ENCODE results near the gene RNF111.
"Not testable (repeated sequence)": the region's sequence is repeated elsewhere in the genome, so short reads cannot be mapped to it uniquely, and the experiment has no call there.

RNF111 gene

DNA sequence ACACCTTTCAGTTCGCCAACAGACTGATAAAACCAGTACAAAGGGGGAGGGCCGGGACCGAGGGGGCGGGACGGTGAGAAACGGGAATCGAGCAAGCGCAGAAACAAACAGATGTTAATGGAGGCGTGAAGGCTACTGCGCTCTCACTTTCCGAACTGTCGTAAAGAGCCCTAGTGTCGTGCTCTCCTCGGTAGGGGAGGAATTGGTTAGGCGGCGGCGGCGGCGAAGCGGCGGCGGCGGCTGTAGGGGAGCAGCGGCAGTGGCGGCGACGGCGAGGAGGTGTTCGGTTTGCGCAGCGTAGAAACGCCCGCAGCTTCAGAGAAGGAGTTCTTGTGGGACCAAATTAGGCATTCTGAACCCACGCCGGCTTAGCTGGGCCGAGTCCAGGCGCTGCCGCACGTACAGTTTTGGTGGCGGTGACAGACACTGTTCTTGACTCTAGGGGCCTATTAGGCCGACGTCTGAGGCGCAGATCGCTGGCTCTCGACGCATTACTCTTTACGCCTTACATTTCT lies at the start of gene RNF111:
Gene RNF111, plus strand, starts transcription at position 173 of the 515 bp plus-strand sequence. CDS start 43,160 bp downstream, outside the sequence.
- DNase-seq, result peak; percentile 91

DNA sequence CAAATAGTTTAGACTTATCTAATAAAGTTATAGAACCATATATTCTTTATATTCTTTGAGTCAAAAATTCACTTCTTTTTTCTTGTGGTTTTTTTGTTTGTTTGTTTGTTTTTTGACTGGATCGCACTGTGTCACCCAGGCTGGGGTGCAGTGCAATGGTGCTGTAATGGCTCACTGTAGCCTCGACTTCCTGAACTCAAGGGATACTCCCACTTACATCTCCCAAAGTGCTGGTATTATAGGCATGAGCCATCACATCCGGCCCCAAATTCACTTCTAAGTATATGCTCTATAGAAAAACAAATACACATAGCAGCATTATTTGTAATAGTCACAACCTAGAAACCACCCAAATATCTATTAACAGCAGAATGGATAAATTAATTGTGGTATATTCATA lies 40.3 kb upstream of the RNF111 start:
- DNase-seq, result no peak

DNA sequence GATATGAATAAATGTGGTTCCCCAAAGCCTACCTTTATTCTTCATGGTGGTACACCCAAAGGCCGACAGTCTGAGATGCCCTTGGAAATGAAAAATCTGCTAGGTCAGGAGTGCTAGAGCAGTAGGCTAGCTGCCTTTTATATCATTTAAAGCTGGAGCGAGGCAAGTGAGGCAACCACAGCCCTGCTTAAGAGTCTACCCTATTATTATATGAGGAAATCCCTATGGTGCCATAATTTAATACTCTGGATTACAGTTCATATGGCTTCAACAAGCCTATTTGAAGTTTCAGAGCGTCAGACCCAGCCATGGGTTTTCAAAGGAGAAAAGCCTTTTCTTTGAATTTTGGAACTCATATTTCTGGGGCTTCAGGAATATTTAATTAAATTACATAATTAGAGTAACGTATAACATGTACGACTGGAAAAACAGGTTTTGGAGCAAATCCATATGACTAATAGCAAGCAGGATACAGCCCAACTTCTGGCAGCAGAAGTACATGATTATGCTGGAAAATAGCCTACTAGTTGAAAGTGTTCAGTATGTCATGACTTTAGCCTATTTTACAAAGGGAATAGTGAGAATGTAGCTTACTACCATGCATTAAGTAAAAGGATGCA lies 36.0 kb upstream of the RNF111 start:
- no peak for DNase-seq

DNA sequence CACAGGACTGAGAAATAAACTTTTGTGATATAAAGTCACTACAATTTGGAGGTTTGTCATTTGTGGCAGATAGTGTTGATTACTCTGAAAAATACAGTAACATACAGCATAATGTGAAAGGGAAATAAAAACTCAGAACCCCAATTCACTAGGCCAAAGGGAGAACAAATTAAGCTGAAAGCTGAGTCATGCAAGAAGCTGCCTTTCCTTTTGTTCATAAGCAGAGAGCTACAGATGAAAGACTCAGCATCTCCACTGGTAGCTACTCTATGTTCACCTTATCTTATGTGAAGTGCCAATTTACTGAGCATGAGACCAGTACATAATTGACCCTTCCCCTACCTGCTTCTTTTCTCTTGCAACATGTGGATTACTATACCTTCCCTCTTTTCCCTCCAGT lies 34.7 kb upstream of the RNF111 start:
- no peak for DNase-seq

DNA sequence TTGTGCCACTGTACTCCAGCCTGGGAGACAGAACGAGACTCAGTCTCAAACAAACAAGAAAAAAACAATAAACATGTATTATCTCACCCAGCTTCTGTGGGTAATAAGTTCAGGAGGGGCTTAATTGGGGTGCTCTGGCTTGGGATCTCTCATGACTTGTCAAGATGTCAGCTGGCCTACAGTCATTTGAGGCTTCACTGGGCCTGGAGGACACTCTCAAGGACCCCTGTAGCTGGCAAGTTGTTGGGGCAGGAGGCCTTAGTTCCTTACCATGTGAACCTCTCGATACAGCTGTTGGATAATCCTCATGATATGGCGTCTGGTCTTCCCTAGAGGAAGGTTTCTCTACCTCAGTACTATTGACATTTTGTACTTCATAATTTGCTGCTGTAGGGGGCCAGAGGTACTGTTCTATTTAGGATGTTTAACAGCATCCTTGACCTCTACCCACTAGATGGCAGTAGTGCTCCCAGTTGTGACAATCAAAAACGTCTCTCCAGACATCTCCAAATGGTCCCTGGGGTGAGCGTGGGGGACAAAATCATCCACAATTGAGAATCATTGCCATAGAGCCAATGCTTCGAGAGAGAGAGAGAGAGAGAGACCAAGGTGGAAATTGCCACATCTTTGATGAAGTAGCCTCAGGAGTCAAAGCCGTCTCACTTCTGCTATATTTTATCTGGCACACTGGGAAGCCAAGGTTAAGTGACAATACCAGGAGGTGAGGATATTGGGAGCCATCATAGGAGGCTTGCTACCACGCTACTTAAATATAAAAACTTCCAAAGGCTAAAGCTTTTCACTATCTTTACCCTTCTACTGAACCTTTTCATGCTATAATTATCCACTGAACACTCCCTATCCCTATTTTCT lies 30.1 kb upstream of the RNF111 start:
- DNase-seq, result peak; percentile 34

DNA sequence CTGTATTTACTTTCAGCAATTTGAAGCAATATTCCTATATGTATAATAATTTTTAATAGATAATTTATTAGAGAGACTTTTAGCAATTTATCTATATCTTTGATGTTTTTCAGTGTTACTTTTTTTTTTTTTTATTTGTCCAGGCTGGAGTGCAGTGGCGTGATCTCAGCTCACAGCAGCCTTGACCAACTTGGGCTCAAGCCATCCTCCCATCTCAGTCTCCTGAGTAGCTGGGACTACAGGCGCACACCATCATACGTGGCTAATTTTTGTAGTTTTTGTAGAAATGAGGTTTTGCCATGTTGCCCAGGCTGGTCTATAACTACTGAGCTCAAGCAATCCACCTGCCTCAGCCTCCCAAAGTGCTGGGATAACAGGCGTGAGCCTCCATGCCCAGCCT lies 28.7 kb upstream of the RNF111 start:
- no peak for DNase-seq

DNA sequence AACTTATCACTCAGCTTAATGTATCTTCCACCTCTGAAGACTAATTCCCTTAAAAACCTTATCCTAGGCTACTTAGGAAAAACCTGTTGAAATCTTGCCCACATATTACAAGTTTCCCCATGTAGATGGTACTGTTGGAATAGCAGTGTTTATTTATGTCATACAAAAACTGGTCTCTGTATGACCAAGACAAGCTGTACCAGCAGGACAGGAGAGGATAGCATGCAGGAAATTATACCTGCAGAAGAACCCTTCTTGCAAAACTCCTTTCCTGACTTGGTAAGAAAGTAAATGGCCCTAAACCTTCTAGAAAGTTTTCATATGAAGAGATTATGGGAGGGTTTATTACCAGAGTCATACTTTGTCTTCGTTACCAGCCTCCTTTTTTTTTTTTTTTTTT lies 25.3 kb upstream of the RNF111 start:
- DNase-seq, result no peak

DNA sequence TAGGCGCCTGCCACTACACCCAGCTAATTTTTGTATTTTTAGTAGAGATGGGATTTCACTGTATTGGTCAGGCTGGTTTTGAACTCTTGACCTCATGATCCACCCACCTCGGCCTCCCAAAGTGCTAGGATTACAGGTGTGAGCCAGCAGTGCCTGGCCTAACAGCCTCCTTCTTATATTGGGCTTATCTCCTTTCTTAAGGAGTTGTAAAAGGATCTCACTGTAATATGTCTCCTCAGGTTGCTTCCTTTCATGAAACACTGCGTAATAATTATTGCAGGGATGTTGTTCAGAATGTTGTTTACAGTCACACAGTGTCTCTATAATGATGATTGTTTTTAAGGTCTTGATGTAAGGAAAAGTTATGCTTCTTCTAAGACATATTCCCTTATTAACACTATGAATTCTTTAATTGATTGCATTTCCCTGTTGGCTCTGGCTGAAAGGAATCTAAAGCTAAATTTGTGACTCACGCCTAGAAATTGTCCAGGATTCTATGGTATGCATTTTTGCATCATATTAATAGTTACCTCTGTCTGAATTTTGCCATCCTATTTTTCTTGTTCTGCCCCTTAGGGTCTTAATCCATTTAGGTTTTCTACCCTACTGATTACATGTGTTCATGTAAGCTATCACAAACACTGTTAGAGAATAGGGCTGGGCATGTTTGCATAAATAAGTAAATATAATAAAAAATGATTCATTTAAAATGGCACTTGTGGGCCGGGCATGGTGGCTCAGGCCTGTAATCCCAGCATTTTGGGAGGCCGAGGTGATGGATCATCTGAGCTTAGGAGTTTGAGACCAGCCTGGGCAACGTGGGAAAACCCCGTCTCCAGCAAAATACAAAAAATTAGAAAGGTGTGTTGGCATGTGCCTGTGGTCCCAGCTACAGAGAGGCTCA lies 24.5 kb upstream of the RNF111 start:
- DNase-seq, result no peak

DNA sequence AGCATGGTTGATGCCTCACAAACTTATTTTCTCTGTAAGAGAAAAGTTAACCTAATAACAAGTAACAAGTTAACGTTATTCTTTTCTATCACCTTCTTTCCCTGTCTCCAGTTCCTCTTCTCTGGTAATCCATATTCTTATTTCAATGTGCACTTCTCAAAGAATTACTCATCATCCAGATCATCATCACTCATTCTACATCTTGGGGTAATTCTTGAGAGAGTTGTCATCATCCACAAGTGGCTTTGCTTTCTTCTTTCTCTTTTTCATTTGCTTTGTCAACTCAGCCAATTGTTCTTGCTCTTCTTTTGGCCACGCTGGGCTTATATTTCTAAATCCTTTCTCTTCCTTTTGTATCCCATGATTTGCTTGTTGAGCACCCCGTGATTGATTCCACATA lies 20.8 kb upstream of the RNF111 start:
- no peak for DNase-seq

DNA sequence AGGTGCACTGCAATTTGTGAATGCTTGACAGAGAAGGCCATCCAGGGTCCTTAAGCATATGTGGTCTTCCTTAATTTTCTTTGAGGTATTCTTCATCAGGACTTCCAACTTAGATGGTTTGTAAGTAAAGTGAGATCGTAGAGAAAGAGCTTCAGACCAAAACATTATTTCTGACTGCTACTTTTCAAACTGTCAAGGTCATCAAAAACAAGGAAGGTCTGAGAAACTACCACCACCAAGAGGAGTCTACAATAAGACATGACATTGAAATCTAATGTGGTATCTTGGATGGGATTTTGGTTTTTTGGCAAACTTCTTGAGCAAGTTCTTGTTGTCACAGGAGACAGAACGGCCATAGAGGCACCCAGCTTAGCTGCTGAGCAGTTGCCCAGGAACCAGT lies 20.0 kb upstream of the RNF111 start:
- DNase-seq, result no peak

DNA sequence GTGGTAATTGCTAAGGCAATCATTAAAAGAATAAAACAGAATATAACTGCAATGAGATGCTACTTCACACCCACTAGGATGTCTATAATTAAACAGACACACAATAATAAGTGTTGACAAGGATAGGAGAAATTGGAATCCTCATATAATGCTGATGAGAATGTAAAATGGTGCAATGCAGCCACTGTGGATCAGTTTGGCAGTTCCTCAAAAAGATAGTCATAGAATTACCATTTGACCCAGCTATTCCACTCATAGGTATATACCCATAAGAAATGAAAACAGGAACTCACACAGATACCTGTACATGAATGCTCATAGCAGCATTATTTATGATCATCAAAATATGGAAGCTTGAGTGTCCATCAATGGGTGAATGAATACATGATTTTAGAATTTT lies 9.6 kb upstream of the RNF111 start:
- no peak for DNase-seq

DNA sequence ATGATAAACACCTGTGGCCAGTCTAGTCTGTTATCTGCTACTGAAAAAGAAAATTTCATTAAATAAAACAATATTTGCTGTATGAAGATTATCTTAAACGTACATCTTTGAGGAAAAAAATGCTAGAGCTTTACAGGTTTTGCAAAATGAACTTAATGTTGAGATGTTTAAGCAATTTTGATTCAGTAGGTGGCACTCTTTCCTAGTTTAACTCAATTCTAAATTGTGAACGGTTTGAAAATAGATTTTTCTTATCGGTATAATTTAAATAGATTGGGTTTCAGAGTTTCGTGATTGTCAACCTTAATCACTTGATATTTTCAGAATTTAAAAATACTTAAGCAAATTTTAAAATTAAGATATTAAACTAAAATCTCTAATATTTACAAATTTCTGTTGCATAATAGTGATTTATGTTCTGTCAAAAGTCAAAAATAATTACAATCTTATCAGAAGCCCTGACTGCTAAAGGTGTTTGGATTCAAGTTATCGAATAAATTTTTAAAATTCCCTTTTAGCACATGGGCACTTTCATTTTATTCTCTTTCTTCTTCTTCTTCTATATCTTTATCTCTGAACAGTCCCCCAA lies 7.0 kb upstream of the RNF111 start:
- DNase-seq, result peak; percentile 21

DNA sequence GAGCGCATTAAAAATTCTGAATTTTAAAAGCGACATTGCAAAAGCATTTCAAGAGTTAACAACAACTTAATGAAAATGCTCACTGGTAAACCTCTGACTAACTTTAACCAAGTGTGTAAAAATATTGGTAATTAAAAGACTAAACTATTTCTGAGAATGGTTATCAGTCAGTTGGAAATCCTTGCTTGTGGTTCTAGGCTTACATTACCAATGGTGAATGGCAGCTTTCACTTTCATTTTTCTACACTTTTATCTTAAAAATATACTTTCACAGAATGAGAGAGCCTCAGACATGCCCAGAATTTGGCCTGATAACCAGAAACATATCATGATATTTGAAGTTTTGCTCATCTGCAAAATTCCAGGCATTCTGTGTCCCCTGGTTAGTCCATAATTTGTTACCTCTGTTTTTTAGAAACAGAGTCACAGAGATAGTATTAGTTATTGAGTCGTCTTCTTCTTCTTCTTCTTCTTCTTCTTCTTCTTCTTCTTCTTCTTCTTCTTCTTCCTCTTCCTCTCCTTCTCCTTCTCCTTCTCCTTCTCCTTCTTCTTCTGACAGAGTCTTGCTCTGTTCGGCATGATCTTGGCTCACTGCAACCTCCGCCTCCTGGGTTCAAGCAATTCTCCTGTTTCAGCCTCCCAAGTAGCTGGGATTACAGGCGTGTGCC lies 5.5 kb upstream of the RNF111 start:
- no peak for DNase-seq

DNA sequence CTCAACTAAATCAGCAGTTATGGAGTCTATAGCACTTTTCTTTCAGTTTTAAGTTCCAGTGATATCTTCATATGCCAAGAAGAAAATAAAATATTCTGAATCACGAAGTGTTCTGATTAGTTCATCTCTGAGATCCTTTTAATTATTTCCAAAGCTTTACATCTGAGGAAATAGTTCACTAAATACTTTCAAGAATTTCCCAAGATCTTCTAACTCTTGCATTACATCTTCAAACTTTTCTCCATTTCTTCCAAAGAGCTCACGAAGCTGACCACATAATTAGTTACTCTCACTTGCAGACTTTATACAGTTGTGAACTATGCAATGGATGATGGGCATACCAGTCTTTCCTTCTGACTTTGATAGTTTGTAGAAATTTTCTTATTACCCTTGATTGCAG lies 4.2 kb upstream of the RNF111 start:
- no peak for DNase-seq

DNA sequence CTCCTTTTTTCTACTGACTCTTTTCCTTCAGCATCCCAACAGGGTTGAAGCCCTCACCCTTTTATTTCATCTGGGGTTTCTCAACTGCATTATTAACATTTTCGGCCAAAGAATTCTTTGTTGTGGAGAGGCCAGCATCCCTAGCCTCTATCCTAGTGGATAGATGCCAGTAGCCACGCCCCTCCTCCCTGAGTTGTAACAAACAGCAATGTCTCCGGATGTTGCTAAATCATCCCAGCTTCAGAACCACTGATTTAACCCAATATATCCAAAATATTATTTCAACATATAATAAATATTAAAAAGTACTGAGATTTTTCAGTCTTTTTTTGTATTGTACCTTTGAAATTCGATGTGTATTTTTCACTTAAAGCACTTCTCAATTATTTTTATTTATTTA lies 2.0 kb upstream of the RNF111 start:
- no peak for DNase-seq

DNA sequence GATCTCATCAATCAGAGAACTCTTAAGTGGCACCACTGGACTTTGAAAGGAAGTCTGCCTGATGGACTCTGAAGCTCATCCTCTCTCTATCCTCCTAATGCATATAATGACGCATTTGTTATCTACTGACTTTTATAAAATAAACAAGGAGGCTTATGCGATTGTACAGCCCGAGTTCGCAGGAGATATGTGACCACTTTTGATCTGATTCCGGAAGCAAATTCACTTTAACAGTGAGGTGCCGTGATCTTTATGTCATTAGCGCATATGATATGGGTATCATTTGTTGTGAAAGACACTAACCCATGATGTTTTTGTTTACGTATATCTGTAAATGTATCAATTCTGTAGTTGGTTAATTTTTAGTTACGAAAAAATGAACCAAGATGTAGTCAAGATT lies 427 bp upstream of the RNF111 start:
- no peak for DNase-seq

DNA sequence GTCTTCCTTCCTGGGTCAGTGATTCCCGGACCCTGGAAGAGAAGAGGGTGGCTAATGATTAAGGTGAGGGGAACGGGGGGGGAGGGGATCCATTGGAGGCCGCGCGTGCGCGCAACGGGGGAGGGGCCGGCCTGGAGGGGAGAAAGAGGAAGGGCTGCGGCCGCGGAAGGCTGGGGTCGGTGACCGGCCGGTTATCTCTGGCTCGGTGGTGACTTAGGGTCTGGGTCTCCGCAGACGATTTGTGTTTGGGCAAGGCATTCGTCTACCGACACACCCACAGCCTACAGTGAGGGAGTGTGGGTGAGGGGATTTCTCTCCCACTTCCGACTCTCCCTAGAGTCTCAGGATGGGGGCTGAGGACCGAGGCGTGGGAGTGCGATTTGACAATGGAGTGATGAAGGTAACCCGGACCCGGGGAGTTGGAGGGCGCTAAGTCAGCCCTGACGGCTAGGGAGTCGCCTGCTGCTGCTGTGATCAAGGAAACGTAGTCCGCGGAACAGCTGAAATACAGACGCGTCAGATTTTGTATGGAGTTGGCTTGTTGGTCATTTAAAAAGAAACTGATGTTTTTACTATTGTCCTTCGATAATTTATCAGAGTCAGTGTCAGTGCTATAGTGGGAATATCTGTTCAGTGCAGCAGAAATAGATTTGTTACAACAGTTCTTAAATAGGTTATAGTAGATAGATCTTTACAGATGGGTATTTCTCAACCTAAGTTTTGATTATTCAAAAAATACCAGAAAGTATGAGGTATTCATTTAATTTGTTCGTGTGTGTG lies 733 bp downstream of the RNF111 start:
- DNase-seq, result peak; percentile 49

DNA sequence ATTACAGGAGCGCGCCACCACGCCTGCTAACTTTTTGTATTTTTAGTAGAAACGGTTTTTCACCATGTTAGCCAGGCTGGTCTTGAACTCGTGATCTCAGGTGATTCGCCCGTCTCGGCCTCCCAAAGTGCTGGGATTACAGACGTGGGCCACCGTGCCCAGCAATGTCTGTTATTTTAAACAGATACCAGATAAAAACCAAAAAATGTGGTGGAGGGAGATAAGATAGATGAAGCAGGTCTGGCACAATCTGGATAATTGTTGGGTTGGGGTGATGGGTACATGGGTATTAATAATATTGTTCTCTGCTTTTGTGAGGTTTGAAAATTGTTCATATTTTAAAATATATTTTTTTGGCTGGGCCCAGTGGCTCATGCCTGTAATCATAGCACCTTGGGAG lies 4.7 kb downstream of the RNF111 start:
- no peak for DNase-seq

DNA sequence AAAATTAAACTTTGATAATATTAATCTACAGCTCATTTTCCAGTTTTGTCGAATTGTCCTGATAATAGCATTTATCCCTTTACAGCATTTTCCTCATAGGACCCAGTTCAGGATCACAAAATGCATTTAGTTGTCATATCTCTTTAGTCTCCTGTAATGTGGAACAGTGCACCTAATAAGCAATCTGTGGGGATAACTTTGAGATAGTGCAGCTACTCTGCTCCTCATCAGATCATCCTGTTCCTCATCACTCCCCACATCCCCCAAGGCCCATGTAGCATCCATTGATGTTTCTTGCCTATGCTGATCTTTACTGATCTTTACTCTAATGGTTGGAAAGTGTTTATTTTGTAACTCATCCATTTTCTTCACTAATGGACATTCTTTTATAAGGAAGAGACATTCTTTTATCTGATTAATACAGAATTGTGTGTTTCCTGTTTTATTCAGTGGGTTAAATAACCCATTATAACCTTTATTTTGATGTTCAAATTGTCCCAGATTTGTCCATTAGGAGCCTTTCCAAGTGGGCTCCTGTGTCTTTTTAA lies 7.5 kb downstream of the RNF111 start:
- no peak for DNase-seq

DNA sequence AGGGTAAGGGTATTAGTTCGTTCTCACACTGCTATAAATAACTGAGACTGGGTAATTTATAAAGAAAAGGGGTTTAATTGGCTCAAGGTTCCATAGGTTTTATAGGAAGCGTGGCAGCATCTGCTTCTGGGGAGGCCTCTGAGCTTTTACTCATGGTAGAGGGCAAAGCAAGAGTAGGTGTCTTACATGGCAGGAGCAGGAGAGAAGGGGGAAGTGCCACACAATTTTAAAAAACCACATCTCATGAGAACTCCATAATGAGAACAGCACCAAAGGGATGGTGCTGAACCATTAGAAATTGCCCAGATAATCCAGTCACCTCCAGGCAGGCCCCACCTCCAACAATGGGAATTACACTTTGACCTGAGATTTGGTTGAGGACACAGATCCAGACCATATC lies 12.2 kb downstream of the RNF111 start:
- no peak for DNase-seq

DNA sequence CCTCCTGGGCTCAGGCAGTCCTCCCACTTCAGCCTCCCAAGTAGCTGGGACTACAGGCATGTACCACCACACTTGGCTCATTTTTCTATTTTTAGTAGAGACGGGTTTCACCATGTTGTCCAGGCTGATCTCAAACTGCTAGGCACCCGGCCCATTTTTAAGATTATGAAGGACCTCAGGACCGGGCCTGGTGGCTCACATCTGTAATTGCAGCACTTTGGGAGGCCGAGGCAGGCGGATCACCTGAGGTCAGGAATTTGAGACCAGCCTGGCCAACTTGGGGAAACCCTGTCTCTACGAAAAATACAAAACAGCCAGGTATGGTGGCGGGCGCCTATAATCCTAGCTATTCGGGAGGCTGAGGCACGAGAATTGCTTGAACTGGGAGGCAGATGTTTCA lies 12.8 kb downstream of the RNF111 start:
- not testable (repeated sequence) for DNase-seq
